Activated CD4-positive, alpha-beta T cell treated with anti-CD3 and anti-CD28 coated beads, Interleukin-2, amount 10 ng/mL, durations not matched to agents 24 days and 14 days (primary cell): ENCODE results near the gene VPS13D. TPM values are rescaled to one million over a fixed set of nuclear protein-coding genes. Genes with fewer than 3 reads are reported as not detected.

Experiments used
- DNase-seq: peaks from one replicate; pipeline ENCODE4 v3.0.0; 2022
- H3K27ac Mint-ChIP-seq: one replicate; pipeline ENCODE4 v1.8.0; 2022; ENCODE audit warnings: mild to moderate bottlenecking, mixed read lengths
- H3K27me3 Mint-ChIP-seq: one replicate; pipeline ENCODE4 v1.8.0; 2022; ENCODE audit warnings: mixed read lengths
- H3K36me3 Mint-ChIP-seq: one replicate; pipeline ENCODE4 v1.8.0; 2022; ENCODE audit warnings: low read depth, mild to moderate bottlenecking, mixed read lengths
- H3K4me1 Mint-ChIP-seq: one replicate; pipeline ENCODE4 v1.8.0; 2021; ENCODE audit warnings: mixed read lengths
- H3K4me3 Mint-ChIP-seq: one replicate; pipeline ENCODE4 v1.8.0; 2022; ENCODE audit warnings: mild to moderate bottlenecking, moderate library complexity, mixed read lengths
- H3K9me3 Mint-ChIP-seq: one replicate; pipeline ENCODE4 v1.8.0; 2021; ENCODE audit warnings: mixed read lengths
- intact Hi-C: fragments of 100-400 bp; cut with micrococcal nuclease; formaldehyde crosslinking; loops from one replicate; pipeline ENCODE4 v1.15.1; 2023
- total RNA-seq: library from RNA; stranded (reverse); gene quantifications from 2 replicates; pipeline ENCODE4 v1.2.3, GENCODE V29; 2022

VPS13D gene
- total RNA-seq, 1 donor from 2014 or later: 30.8 TPM

- Mint-ChIP-seq H3K36me3 (peaks cover 59% of the 10 kb centered on the region), H3K27ac (no peak overlapping the region), H3K27me3 (no peaks in the 10 kb centered on the region), H3K9me3 (no peaks in the 10 kb centered on the region), H3K4me1 (no peaks in the 10 kb centered on the region), H3K4me3 (no peak overlapping the region)
- intact Hi-C loops: no loop called here
- no peak for DNase-seq
Observed at GRCh38 chr1:12333036-12333785, 103.4 kb downstream of the VPS13D start.

- Mint-ChIP-seq H3K27me3 (no peaks in the 10 kb centered on the region), H3K36me3 (peaks cover 61% of the 10 kb centered on the region), H3K4me3 (no peak overlapping the region)
Observed at GRCh38 chr1:12335815-12336214, 106.0 kb downstream of the VPS13D start.

GRCh38 chr1:12336413-12336812 lies 106.6 kb downstream of the VPS13D start:
- Mint-ChIP-seq H3K4me1 (peaks cover 6% of the 10 kb centered on the region), H3K36me3 (peaks cover 61% of the 10 kb centered on the region), H3K27ac (no peak overlapping the region), H3K27me3 (no peaks in the 10 kb centered on the region), H3K4me3 (no peak overlapping the region), H3K9me3 (no peaks in the 10 kb centered on the region)
- intact Hi-C loops: no loop called here
- DNase-seq: no peak

More at GRCh38 chr1:12335815-12336214, 106.0 kb downstream of the VPS13D start:
- no peak for DNase-seq
- Mint-ChIP-seq H3K9me3 (no peaks in the 10 kb centered on the region), H3K4me1 (peaks cover 6% of the 10 kb centered on the region), H3K27ac (no peak overlapping the region)
- intact Hi-C loops: no loop called here

- Mint-ChIP-seq H3K36me3 (peaks cover 64% of the 10 kb centered on the region), H3K4me1 (peaks cover 16% of the 10 kb centered on the region), H3K27me3 (no peaks in the 10 kb centered on the region), H3K4me3 (no peak overlapping the region), H3K9me3 (no peaks in the 10 kb centered on the region), H3K27ac (no peak overlapping the region)
- intact Hi-C loops: no loop called here
- no peak for DNase-seq
Observed at GRCh38 chr1:12338017-12338416, 108.2 kb downstream of the VPS13D start.

- Mint-ChIP-seq H3K4me3 (no peak overlapping the region), H3K9me3 (no peaks in the 10 kb centered on the region), H3K4me1 (peaks cover 19% of the 10 kb centered on the region), H3K27me3 (no peaks in the 10 kb centered on the region), H3K36me3 (peaks cover 59% of the 10 kb centered on the region), H3K27ac (no peak overlapping the region)
- DNase-seq: no peak
- intact Hi-C loops: no loop called here
Observed at GRCh38 chr1:12338823-12339222, 109.0 kb downstream of the VPS13D start.

- no peaks in the 10 kb centered on the region for H3K9me3 Mint-ChIP-seq
- H3K27ac Mint-ChIP-seq: no peak overlapping the region
- H3K36me3 Mint-ChIP-seq: peaks cover 54% of the 10 kb centered on the region
- no peak for DNase-seq
- H3K27me3 Mint-ChIP-seq: no peaks in the 10 kb centered on the region
- peaks cover 22% of the 10 kb centered on the region for H3K4me1 Mint-ChIP-seq
- no peak overlapping the region for H3K4me3 Mint-ChIP-seq
- intact Hi-C loops: no loop called here
Observed at GRCh38 chr1:12339396-12339795, 109.6 kb downstream of the VPS13D start.

- no peak overlapping the region for H3K4me3 Mint-ChIP-seq
- H3K4me1 Mint-ChIP-seq: peaks cover 27% of the 10 kb centered on the region
- no peak for DNase-seq
- no peaks in the 10 kb centered on the region for H3K27me3 Mint-ChIP-seq
- intact Hi-C loops: loop anchor here (5.0 kb wide), 1 partner anchor 172 kb away; no protein-coding TSS in a partner anchor
- no peaks in the 10 kb centered on the region for H3K9me3 Mint-ChIP-seq
- no peak overlapping the region for H3K27ac Mint-ChIP-seq
- peaks cover 52% of the 10 kb centered on the region for H3K36me3 Mint-ChIP-seq
Observed at GRCh38 chr1:12339811-12340543, 110.1 kb downstream of the VPS13D start.

GRCh38 chr1:12340544-12340930 lies 110.7 kb downstream of the VPS13D start:
- Mint-ChIP-seq H3K4me3 (no peak overlapping the region), H3K9me3 (no peaks in the 10 kb centered on the region), H3K36me3 (peaks cover 49% of the 10 kb centered on the region), H3K27ac (no peak overlapping the region), H3K4me1 (peaks cover 33% of the 10 kb centered on the region), H3K27me3 (no peaks in the 10 kb centered on the region)
- intact Hi-C loops: loop anchor here (5.0 kb wide), 1 partner anchor 172 kb away; no protein-coding TSS in a partner anchor
- no peak for DNase-seq

- no peak overlapping the region for H3K4me3 Mint-ChIP-seq
- H3K36me3 Mint-ChIP-seq: peaks cover 49% of the 10 kb centered on the region
- no peaks in the 10 kb centered on the region for H3K9me3 Mint-ChIP-seq
- DNase-seq: no peak
- H3K4me1 Mint-ChIP-seq: peaks cover 42% of the 10 kb centered on the region
- H3K27ac Mint-ChIP-seq: no peak overlapping the region
- H3K27me3 Mint-ChIP-seq: no peaks in the 10 kb centered on the region
- intact Hi-C loops: loop anchor here (5.0 kb wide), 1 partner anchor 171 kb away; no protein-coding TSS in a partner anchor
Observed at GRCh38 chr1:12341667-12342066, 111.8 kb downstream of the VPS13D start.

GRCh38 chr1:12342401-12343003 lies 112.7 kb downstream of the VPS13D start:
- no peaks in the 10 kb centered on the region for H3K27me3 Mint-ChIP-seq
- H3K4me3 Mint-ChIP-seq: no peak overlapping the region
- no peak overlapping the region for H3K27ac Mint-ChIP-seq
- peaks cover 51% of the 10 kb centered on the region for H3K36me3 Mint-ChIP-seq
- H3K9me3 Mint-ChIP-seq: no peaks in the 10 kb centered on the region
- DNase-seq: no peak
- H3K4me1 Mint-ChIP-seq: peaks cover 42% of the 10 kb centered on the region
- intact Hi-C loops: loop anchor here (1.0 to 5.0 kb wide), 2 partner anchors 170 to 278 kb away; no protein-coding TSS in a partner anchor

GRCh38 chr1:12343823-12344487 lies 114.1 kb downstream of the VPS13D start:
- Mint-ChIP-seq H3K4me3 (peak overlapping the region; percentile 16), H3K4me1 (peaks cover 42% of the 10 kb centered on the region), H3K36me3 (peaks cover 54% of the 10 kb centered on the region)

GRCh38 chr1:12344596-12345349 lies 114.9 kb downstream of the VPS13D start:
- peaks cover 42% of the 10 kb centered on the region for H3K4me1 Mint-ChIP-seq
- peak; percentile 67 for DNase-seq
- peak overlapping the region; percentile 71 for H3K4me3 Mint-ChIP-seq
- peaks cover 61% of the 10 kb centered on the region for H3K36me3 Mint-ChIP-seq
- intact Hi-C loops: loop anchor here (1.0 to 5.0 kb wide), 4 partner anchors 48 to 168 kb away; no protein-coding TSS in a partner anchor
- no peaks in the 10 kb centered on the region for H3K27me3 Mint-ChIP-seq
- peak overlapping the region; percentile 85 for H3K27ac Mint-ChIP-seq
- H3K9me3 Mint-ChIP-seq: peaks cover 9% of the 10 kb centered on the region

More at GRCh38 chr1:12343823-12344487, 114.1 kb downstream of the VPS13D start:
- DNase-seq: no peak
- Mint-ChIP-seq H3K27me3 (no peaks in the 10 kb centered on the region), H3K9me3 (peaks cover 4% of the 10 kb centered on the region), H3K27ac (peak overlapping the region; percentile 85)
- intact Hi-C loops: loop anchor here (1.0 to 5.0 kb wide), 3 partner anchors 47 to 276 kb away; no protein-coding TSS in a partner anchor
